Measurements from ENCODE around the gene SLC33A1.
"Not testable (repeated sequence)": the region's sequence is repeated elsewhere in the genome, so short reads cannot be mapped to it uniquely, and the experiment has no call there.

Gene SLC33A1

DNA sequence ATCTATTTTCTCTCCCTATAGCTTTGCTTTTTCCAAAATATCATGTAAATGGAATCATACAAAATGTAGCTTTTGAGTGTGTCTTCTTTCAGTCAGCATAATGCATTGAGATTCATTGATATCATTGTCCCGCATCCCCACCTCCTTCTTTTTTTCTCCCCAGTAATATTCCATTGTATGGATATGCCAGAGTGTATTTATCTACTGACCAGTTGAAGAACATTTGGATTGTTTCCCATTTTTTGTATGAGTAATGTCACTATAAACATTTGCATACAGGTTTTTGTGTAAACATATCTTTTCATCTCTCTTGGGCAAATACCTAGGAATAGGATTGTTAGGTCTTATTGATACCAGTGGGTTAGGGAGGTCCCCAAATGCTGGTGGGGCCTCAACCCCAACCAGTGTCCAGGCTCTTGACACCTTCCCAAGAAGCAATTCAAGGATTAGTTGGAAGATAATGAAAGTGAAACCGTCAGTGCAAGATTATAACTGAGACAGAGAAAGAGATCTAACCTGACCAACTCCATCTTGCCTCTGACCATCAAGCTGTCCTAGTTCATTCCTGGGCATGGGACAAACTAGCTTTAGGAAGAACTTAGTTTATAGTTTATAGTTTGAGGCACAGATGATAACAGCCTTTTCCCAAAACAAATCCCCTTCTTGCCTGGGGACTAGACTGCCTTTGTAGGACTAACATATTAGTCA lies 7.4 kb upstream of the SLC33A1 start:
- DNase-seq, result no peak

DNA sequence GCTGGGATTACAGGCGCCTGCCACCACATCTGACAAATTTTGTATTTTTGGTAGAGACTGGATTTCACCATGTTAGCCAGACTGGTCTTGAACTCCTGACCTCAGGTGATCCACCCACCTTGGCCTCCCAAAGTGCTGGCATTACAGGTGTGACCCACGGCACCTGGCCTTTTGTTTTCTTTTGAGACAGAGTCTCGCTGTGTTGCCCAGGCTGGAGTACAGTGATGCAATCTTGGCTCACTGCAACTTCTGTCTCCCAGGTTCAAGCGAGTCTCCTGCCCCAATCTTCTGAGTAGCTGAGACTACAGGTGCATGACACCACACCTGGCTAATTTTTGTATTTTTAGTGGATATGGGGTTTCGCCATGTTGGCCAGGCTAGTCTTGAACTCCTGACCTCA lies 6.2 kb upstream of the SLC33A1 start:
- not testable (repeated sequence) for DNase-seq

DNA sequence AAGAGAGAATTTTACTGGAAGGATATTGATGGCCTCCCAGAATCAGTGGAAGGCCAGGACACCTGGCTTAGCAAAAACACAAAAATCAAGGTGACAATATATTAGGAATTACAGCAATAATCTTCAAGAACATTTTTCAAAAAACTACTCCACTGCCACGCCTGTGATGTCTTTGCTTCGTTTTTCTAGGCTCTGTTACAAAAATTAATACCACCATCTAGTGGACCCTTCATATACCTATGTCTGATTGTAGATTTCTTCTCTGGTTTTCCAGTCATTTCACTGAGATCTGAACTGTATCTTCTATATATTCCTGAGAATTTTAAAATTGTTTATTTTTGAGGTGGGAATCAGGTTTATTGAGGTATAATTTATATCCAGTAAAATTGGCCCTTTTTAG lies 5.6 kb upstream of the SLC33A1 start:
- peak in 1 of 2 donors; percentile 57 for DNase-seq

DNA sequence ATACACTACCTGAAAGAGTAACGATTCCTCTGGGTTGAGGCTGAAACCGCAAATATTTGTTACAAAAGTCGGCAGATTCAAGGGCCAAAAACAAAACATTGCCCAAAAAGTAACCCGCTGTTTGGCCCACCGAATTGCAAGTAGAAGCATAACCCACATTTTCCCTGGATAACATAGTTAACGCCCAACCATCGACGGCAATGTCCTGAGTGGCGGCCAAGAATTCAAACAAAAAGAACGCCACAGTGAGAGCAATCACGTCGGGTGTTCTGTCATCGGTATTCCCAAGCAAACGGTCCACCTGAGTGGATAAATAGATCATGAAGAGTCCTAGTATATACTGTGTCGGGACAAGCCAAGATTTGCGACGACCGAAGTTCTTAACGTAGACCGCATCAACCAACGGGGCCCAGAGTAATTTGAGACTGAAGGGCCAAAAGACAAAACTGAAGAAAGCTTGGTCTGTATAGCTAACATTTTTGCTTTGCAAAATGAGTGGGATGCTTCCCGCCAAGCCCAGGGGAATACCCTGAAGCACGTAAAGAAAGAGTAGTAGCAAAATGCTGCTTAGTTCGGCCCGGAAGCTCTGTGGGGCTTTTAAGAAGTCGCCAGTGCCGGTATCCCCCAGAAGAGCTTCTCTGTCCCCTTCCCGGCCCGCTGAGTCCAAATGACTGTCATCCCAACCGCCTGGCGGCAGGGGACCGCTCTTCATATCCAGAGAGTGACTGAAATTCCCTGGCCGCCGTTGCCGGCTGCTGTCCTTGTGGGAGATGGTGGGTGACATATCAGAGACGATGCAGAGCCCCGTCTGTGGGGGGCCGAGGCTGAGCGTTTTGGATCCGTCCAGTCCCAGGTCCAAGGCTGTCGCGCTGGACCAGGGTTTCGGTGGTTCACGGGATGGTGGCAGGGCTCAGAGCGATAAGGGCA lies 750 bp downstream of the SLC33A1 start:
- DNase-seq, result no peak

DNA sequence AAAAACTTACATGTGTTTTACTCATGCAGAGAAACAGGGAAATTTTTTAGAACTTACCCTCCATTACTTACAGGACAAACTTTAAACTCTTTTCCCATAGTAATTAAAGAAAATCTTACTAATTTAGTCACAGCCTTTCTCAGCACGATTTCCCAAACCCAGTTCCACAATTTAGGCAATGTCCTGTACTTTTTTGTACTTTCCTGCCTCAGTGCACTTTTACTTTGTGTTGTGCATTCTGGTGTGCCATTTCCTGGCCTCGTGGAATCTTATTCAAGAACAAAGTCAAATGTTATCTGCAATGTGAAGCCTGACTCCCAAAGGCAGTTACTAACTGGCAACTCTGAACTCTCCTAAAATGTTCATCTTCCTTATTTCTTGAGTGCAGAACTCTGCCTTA lies 1.9 kb downstream of the SLC33A1 start:
- no peak for DNase-seq

DNA sequence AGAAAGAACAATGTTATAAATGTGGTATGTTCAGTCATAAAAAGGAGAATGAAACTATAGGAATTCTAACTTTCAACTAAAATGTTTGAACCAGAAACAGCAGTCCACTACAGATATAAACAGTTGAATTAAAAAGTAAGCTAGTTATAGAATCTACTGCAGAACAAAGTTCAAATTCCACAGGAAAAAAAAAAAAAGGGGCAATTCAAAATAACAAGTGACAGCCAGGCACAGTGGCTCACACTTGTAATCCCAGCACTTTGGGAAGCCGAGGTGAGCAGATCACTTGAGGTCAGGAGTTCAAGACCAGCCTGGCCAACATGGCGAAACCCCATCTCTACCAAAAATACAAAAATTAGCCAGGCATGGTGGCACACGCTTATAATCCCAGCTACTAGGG lies 4.8 kb downstream of the SLC33A1 start:
- DNase-seq, result not testable (repeated sequence)

DNA sequence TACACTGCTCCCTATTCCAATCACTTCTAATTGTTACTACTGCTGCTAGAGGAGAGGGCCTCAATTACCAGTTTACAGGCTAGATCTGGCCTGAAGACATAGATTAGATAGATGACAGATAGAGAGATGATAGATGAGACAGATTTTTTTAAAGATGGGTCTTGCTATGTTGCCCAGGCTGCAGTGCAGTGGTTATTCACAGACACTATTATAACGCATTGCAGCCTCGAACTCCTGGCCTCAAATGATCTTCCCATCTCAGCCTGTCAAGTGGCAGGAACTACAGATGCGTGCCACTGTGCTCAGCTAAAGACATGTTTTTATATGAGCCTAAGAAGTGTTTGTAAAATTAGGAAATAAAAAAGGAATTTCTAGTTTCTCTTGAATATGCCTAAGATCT lies 6.2 kb downstream of the SLC33A1 start:
- DNase-seq, result no peak

DNA sequence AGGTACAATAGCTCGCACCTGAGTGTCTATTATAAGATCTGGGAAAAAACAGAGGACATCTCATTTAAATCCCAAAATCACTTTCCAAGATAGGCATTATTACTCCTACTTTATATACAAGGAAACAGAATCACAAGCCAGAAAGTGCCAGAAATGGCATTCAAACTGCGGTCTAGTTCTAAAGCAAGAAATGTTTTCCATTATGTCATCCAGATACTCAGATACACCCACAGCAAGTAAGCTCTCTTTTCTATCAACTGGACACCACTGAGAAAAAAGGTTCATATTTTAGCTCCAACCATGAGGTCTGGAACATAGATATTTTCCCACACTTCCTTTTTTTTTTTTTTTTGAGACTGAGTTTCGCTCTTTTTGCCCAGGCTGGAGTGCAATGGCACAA lies 8.1 kb downstream of the SLC33A1 start:
- DNase-seq, result no peak

DNA sequence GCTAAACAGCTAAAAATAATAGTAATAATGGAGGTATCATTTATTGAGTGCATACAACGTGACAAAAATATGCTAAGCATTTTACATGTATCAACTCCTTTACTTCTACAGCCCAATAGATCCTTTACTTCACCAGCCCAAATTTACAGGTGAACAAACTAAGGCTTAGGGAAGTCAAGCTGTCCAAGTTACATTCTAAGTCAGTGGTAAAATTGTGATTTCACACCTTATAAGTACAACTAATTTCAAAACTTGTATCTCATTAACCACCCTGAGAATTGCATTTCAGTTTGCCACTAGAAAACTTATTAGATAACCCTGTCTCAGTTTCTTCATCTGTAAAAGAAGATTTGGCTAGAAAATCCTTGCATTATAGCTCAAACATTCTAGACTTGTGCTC lies 10.7 kb downstream of the SLC33A1 start:
- DNase-seq, result no peak

DNA sequence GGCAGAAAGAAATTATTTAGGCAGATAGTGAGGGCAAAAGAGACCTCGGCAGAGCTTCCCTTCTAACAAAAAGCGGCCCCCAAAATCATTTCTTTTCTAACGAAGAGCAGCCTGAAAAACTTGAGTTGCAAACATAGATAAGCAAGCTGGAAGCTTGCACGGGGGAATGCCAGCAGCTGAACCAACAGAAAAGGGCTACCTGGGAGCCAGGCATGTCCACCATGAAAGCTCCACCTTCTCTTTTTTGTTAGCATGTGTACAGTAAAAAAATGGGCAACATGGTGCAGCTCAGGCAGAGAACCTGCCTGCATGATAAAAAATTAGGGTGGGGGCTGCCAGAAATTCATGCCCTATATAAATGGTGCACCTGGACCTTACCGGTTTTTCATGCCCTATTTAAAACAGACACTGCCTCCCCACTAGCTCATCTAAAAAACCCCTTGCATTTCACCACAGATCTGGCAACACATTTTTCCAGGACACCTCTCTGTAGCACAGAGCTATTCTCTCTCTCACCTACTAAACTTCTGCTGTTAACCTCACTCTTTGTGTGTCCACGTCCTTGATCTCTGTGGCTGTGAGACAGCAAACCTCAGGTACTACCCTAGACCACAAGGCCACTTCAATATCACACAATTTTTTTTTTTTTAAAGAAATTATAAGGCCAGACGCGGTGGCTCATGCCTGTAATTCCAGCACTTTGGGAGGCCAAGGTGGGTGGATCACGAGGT lies 18.7 kb downstream of the SLC33A1 start:
- DNase-seq, result no peak

DNA sequence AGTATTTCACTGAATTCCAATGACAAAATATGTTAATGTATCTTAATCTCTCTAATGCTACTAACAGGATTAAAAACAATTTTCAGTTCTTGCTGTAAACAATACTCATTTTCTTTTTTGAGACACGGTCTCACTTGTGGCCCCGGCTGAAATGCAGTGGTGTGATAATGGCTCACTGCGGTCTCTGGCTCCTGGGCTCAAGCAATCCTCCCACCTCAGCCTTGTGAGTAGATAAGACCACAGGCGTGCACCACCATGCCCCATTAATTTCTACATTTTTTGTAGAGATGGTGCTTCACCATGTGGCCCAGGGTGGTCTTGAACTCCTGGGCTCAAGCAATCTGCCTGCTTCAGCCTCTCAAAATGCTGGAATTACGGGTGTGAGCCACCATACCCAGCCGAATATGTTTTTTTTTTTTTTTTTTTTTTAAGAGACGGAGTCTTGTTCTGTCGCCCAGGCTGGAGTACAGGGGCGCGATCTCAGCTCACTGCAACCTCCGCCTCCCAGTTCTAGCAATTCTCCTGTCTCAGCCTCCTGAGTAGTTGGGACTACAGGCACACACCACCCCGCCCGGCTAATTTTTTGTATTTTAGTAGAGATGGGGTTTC lies 25.6 kb downstream of the SLC33A1 start:
- not testable (repeated sequence) for DNase-seq

DNA sequence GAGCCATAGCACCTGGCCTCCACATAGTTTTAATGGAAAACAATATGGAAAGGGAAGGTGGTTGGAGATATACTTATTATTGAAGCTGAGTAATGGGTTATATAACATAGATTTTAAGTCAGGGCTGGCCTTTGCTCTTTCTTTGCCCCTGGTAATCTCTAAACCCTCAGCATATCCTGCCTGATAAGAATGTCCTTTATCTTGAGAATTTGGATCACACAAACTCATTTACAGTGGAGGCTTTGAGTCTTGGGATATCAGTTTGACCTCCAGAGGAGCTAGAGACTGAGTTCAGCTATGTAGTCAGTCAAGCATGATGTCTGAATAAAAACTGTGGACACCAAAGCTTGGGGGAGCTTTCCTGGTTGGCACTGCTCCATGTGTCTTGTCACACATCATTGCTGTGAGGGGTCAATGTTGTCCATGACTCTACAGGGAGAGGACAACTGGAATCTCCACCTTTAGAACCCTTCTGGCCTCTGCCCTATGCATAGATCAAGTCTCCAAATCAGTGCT lies 39.1 kb downstream of the SLC33A1 start:
- DNase-seq, result no peak

DNA sequence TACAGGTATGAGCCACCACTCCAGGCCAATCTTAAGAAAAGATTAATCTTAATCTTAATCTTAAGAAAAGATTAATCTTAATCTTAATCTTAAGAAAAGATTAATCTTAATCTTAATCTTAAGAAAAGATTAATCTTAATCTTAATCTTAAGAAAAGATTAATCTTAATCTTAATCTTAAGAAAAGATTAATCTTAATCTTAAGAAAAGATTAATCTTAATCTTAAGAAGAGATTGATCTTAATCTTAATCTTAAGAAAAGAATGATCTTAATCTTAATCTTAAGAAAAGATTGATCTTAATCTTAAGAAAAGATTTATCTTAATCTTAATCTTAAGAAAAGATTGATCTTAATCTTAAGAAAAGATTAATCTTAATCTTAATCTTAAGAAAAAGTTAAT lies 41.0 kb downstream of the SLC33A1 start:
- DNase-seq, result not testable (repeated sequence)

DNA sequence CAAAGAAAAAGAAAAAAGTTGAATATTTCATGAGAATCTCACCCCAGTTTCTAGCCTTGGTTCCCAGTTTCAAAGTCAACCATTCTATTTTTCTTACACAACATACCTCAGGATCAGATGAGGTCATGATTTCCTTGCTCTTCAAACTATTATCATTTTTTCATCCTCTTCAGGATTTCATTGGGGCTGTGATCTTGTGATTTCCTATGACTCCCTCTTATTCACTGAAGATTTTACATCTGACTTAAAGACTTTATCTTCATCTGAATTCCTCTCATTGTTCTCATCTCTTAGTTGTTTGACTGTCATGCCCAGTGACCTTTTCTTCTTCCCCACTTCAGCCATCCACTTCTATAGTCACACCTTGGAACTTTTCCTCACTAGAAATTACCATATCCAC lies 45.0 kb downstream of the SLC33A1 start:
- no peak for DNase-seq

DNA sequence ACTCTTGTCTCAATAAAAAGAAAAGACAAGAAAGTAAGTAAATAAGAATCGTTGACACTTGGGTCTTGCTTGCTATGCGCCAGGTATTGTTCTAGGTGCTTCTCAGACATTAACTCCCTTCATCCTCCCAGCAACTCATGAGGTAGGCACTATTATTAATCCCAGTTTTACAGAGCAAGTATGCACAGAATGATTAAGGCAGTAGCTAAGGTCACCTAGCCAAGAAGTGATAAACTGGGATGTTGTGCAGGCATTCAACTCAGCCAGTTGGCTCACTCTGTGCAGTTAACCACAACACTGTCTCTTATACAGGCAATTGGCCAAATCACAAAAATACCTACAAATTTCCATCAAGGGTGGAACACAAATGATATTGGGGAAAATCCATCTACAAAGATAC lies 46.4 kb downstream of the SLC33A1 start:
- DNase-seq, result no peak

DNA sequence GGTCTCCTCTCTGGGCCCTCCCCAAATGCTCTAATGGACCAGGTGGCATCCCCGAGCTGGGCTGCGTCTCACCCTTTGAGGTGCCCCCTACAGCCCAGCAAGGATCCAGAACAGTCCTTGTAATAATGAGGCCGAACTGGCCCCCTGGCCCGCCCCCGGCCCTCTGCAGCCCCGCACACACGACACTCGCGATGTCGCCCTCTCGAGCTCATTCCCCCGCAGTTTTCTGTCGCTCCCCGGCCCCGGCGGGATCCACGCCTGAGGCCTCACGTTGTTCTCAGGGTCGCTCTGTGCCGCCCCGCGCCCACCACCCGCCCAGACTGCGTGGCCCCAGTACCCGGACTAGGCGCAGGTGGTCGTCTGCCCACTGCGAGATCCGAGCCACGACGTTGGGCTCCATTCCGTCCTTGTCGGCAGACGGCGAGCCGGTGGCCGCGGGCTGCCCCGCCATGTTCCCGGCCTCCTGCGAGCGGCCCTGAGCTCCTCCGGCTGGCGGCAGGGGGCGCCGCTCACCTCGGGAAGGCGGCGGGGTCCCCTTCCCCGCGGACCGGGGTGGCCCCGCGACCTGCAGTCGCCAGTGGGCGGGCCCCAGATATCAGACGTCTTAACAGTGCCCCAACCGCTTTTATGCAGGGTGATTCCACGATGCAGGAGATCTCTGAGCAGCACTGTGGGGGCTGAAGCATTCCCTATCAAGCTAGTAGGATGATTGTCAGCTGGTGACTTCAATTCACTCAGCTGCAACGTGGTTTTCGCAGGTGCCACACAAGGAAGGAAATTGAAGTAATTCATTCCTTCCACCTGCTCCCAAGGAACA lies 48.2 kb downstream of the SLC33A1 start, which contains the start of gene C3orf33:
TSS of gene C3orf33 (minus strand) at position 477 of the 817 bp plus-strand sequence. CDS start at position 451, 26 bp downstream.
- peak; percentile 73 for DNase-seq

DNA sequence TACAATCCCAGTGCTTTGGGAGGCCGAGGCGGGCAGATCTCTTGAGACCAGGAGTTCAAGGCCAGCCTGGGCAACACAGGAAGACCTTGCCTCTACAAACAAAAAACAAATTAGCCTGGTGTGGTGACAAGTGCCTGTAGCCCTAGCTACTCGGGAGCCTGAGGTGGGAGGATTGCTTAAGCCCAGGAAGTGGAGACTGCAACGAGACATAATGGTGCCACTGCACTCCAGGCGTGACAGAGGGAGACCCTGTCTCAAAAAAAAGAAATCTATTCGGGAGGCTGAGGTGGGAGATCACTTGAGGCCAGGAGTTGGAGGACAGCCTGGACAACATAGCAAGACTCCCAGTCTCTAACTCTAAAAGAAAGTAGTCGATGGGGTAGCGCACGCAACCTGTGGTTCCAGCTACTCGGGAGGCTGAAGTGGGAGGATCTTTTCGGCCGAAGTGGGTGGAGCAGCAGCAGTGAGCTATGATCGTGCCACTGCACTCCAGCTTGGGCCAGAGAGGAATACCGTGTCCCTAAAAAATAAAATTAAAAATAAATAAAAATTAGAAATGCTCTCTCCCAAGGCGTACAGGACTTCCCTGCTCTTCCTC lies 48.9 kb downstream of the SLC33A1 start:
- no peak for DNase-seq

DNA sequence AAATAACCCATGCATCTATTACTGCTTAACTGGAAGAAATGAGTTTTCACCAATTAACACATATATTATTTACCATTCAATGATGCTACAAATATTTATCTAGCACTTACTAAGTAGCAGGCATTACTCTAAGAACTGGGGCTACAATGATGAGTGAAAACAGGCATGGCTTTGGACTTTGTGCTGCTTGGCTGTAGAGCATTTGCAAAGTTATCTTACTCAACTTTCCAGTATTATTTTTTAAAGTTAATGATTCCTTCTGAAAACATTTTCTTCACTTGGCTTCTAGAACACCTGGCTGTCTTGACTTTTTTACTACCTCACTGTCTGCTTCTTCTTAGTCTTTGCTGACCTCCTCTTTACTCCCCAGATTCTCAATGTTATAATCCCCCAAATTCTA lies 49.9 kb downstream of the SLC33A1 start:
- no peak for DNase-seq

DNA sequence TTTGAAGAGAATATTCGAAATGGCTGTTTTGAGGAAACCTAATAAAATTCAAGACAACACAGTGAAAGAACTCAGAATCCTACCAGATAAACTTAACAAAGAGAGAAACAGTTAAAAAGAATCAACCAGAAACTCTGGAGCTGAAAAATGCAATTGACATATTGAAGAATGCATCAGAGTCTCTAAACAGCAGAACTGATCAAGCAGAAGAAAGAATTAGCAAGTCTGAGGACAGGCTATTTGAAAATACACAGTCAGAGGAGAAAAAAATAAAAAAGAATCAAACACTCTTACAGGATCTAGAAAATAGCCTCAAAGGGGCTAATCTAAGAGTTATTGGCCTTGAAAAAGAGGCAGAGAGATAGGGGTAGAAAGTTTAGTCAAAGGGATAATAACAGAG lies 61.7 kb downstream of the SLC33A1 start:
- no peak for DNase-seq

DNA sequence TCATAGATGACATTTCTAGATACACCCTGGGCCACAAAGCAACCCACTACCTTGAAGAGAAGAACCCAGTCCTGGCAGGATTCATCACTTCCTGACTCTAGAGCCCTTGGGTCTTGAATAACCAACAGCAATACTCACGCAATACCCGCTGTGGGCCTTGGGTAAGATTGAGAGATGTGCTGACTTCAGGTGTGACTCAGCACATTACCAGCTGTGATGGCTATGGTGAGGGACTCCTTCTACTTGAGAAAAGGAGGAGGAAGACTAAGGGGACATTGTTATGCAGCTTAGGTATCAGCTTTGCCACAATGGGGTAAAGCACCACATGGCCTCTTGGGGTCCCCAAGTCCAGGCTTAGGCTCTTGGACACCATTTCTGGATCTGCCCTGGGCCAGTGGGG lies 63.0 kb downstream of the SLC33A1 start:
- no peak for DNase-seq

DNA sequence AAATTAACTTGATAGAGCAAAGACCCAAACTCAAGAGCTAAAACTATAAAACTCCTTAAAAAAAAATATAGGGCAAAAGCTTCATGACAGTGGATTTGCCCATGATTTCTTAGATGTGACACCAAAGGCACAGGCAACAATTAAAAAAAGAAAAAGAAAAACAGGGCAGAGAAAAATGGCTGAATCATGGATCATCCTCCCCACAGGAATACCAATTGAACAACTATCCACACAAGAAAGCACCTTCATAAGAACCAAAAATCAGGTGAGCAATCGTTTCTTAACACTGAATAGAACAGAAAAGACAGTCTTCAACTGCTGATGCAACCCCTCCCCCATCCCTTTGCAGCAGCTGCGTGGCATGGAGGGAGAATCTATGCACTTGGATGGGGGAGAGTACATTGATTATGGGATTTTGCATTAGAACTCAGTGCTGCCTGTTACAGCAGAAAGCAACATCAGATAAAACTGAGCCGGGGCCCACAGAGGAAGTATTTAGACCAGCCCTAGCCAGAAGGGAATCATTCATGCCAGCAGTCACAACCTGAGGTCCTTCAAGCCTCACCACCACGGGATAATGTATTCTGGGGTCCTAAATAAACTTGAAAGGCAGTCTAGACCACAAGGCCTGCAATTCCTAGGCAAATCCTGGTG lies 63.8 kb downstream of the SLC33A1 start:
- DNase-seq, result no peak

Measured in hippocampal formation (tissue), 2 donors.